HG02885 (cell line): ENCODE data around the gene ENOX1.
"Not testable (repeated sequence)": the region's sequence is repeated elsewhere in the genome, so short reads cannot be mapped to it uniquely, and the experiment has no call there.

ENCODE experiments used
- ATAC-seq: cut with Tn5 transposase; IDR thresholded peaks from one replicate; pipeline ENCODE4 v1.9.1; 2021; ENCODE audit warnings: mild to moderate bottlenecking; ENCODE audit not compliant: unreplicated experiment, poor library complexity

Gene ENOX1

DNA sequence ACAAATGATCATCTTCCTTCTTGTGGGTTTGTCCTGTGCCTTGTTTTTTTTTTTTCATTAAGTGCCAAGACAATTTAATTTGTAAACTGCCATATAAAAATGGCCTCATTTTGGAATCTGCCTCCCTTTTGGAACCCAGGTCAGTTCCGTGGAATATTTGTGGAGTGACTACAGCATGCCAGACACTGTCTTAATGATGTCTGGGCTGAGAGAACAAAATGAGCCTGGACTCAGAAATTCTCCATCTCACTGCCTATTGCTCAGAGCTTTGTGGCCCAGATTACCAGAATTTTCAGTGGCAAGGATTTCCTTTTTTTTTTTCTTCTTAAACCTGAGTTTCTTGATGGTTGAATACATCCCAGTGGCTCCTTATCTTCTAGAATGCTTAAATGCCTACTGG lies 340.6 kb downstream of the ENOX1 start:
- no peak for ATAC-seq

DNA sequence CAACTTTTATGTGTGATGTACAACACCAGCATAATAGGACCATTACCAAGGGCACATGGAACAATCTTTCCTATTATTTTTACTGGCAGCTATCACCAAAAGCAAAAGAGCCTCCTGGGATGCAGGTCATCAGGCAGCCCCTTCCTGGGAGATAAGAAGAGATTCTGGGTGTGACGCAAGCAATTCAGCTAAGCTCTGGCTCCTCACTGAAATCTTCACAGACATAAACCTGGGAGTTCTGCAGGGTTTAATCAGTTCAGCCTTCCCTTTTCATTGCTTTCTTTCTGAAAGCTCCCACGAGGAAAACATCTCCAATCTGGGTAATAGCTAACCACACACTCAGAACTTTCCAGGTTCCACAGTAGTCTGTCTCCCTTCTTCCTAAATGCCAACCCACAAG lies 341.1 kb downstream of the ENOX1 start:
- ATAC-seq = no peak

DNA sequence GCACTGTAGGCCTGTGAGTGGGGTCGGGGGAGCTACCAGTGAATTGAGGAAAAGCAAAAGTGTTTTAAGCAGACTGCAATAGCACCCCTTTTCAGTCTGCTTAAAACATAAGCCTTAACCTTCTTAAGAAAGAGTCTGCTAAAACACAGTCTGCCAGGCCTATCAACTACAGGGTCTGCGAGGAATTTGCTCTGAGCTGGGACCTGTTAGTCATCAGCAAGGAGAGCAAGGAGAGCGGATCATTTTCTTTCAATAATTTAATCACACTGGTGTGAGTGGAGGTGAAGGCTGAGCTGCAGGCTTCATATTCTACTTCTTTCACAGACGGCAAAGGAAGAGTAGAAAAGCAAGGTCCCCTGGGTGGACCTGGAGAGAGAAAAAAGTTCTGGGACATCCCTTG lies 342.7 kb downstream of the ENOX1 start:
- ATAC-seq = no peak

DNA sequence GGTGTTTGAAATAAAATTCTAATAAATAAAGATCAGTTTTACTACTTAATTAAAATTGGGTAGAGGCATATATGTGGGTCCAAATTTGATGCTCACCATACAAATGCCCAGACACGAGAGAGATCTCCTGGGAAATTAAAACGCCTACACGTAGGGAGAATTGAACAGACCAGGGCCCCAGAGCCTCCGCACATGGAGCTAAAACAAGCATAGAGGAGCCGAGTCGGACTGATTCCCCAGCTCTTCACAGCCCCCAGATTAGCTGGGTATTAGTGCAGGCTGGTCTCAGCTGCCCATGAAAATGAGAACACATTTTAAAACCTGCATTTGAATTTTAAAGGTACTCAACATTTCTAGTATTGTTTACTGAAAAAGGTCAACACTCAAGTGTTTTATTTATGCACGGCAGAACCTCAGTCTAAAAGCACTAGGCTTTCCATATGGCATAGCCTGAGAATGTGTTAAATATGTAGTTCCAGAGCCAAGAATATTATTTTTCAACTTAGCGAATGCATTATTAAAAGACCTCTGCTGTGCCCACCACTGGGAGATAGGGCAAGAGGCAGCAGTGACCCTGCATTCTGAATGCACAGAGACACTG lies 344.8 kb downstream of the ENOX1 start:
- no peak for ATAC-seq

DNA sequence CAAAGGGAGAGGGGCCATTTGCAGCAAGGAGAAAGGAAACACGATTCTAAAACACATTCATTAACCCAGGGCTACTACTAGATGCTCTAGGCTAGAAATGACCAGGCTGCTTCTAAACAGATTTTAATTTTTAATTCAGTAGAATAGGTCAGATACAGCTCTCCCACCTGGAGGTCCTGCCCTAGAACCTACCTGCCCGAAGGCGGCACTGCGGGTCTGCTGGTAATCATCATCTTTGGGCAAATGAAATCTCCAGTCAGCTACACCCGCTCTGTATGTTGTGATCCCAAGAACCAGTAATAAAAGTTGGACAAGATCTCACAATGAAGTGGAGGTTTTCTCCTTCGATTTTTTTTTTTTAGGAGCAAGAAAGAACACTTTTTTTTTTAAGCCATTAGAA lies 345.3 kb downstream of the ENOX1 start:
- no peak for ATAC-seq

DNA sequence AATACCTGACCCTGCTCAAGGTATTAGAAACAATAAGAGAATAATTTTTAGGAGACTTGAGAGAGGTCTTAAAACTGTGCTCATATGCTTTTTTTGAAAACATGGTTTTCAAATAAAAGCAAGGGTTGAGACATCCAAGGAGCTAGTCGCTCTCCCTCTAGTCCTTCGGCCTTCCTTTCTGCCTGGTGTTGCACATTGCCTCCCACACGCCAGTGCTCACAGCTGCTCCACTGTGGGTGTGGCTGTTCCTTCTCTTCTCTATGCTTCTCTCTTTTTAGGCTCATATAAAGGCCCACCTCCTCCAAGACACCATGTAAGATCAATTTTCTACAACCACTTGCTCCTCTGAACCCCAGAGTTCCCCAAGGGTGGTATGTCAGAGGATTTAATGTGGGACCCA lies 352.6 kb downstream of the ENOX1 start:
- no peak for ATAC-seq

DNA sequence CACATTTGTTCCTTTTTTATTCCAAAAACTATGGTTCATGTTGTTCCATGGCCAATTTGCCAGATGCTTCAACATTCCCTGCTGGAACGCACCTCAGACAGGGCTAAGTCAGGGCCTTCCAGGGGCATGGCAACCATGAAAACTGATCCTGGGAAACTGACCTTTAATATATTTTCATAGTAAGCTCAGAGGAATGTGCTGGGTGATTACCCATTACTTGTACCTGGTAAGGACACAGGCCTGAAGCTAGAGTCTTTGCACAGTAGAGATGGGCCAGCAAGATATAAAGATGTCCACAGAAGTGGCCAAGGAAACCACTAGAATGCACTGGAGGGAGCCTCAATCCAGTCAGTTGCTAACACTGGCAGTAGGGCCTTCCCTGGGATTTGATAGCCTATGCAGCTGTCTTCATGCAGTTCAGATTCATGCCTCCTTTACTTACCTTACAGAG lies 353.1 kb downstream of the ENOX1 start:
- no peak for ATAC-seq

DNA sequence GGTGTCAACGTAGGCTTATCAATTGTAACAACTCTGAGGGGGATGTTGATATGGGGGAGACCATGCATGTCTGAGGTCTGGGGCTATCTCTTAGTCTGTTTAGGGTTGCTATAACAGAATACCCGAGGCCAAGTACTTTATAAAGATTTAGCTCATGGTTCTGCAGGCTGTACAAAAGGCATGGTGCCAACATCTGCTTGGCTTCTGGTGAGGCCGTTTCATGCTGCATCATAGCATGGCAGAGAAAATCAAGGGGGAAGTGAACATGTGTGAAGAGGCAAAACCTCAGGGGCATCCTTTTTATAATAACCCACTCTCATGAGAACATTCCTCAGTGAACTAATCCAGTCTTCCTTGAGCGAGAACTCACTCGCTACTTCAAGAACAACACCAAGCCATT lies 353.8 kb downstream of the ENOX1 start:
- no peak for ATAC-seq

DNA sequence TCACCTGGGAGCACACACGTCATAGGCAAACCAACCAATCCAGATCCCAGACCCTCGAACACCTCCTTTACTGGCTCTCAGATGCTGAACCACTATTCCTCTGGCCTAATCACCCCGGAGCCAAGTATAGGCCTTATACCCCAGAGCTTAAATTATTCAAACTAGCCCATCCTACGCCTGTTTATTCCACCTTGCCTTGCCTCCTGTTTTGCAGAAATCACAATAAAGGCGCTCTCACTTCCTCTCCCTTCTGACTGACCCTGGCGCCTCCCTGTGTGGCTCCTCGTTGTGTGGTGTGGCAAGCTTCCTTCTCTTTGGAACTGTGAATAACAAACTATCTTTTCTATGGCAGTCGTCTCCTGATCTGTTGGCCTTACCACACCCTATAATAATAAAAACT lies 354.9 kb downstream of the ENOX1 start:
- no peak for ATAC-seq

DNA sequence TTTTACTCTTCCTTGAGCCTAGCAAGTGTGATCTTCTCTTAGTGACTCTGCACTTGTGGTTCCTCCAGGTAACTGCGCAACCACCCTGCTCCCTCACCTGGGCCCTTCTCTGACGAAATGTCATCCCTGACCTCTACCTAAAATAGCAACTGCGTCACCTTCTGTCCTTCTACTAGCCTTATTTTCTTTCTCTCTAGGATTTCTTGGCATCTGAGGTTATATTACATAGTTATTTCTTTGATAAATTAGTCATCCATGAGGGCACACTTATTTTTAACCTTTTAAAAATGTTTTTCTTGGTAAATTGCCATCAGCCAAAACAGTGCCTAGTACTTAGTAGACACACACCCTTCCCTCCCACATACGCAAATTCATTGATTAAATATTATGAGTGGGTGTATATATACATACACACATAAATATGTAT lies 355.5 kb downstream of the ENOX1 start:
- no peak for ATAC-seq

DNA sequence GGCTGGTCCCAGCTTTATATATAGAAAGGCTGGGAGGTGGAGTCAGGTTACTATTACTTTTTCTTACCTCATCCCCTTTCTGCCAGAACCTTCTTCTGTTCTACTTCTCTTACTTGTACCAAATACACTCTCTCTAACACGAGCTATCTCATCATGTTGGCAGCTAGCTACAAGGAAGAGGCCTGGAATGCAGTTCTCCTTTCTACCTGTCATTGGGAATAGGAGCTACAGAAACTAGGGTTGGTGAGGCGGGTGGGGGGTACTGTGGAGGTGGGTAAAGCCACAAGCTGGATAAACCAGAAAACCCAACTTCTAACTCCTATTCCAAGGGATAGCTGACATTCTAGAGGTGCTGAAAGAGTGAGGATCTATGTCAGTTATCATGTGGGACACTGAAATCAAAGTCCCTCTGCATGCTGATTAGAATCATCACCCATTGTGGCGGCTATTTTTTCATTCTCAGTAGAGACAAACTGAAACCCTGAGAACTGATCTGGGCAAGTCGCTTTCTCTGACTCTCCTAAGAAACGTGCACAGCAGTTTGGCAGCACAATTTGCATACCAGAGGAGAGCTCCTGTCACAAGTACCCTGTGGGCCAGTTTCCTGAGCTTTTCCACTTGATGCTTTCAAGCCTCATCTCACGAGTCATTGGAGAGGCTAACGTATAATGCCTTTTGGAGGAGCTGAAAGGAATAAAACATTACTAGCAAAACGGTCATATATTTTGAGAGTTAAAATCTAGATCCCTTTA lies 358.1 kb downstream of the ENOX1 start:
- ATAC-seq = no peak

DNA sequence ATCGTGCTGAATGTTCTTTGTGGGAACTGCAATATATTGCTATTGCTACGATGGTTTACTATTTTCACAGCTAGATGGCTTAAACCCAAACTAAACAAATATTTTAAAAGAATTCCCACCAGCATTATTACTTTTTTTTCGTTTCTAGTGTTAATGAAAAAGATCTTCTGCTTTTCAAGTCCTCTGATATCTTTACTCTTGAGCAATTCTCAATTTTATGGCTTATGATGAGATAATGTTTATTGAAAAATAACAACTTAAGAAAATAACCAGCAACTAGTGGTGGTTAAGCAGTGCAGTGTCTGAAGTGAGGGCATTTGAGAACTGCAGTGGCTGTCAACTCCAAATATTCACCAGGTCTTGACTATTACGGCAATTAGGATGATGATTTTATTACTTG lies 360.4 kb downstream of the ENOX1 start:
- no peak for ATAC-seq

DNA sequence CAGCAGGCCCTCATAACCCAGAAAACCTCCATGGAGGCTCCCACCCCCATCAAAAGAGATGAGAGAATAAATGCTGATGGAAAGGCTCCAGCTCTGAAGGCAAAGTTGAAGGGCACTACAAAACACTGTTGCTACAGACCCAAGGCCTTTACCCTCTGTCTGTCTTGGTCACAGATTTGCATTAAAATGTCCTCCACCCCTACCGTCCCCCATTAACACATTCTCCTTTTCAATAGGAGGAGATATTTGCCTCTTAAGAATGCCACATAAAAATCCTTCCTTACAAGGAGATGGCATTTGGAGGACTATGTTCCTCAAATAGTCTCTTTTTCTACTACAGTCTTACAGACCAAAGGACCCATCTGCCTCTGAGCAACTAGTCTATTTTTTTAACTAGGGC lies 361.5 kb downstream of the ENOX1 start:
- ATAC-seq = no peak

DNA sequence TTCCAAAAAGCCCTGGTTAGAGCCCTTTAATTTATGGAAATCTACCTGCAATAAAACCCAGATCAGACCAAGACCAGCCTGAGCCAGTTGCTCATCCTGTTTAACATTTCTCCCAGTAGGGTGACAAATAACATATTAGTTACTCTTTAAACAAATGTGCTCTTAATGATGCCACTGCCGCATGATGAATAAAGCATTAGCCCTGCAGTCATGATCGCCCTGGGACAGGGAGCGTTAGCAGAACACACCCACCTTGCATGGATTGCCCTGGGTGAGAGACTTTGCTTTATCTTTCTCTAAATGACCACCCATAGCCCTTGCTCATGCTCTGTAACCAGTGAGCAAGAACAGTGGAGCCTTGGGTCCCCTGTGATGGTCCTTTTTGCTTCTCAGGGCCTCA lies 362.4 kb downstream of the ENOX1 start:
- ATAC-seq = no peak

DNA sequence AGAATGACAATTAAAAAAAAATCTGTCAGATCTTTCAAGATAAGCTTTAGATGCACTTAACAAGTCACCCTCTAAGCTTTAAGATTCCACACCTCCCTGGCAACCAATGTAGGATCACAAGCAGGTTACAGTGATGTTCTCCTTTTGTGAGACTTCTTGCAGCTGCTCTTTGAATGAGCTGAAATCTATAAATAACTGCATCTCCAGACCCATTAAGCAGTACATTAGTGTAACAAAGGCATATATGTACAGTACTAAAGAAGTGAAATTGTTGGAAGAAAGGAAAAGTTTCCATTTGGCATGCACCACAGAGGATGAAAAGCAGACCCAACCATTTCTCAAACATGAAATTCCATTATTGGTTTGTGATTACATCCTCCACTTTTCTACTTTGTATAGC lies 364.7 kb downstream of the ENOX1 start:
- no peak for ATAC-seq

DNA sequence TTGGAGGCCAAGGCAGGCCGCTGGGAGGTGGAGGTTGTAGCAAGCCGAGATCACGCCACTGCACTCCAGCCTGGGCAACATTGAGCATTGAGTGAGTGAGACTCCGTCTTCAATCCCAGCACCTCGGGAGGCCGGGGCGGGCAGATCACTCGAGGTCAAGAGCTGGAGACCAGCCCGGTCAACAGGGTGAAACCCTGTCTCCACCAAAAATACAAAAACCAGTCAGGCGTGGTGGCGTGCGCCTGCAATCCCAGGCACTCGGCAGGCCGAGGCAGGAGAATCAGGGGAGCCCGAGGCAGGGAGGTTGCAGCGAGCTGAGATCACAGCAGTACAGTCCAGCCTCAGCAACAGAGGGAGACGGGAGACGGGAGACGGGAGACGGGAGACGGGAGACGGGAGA lies 369.9 kb downstream of the ENOX1 start:
- ATAC-seq = not testable (repeated sequence)

DNA sequence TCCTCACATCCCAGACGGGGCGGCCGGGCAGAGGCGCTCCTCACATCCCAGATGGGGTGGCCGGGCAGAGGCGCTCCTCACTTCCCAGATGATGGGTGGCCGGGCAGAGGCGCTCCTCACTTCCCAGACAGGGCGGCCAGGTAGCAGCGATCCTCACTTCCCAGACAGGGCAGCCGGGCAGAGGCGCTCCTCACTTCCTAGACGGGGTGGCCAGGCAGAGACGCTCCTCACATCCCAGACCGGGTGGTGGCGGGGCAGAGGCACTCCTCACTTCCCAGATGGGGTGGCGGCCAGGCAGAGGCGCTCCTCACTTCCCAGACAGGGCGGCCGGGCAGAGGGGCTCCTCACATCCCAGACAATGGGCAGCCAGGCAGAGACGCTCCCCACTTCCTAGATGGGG lies 370.4 kb downstream of the ENOX1 start:
- ATAC-seq = not testable (repeated sequence)

DNA sequence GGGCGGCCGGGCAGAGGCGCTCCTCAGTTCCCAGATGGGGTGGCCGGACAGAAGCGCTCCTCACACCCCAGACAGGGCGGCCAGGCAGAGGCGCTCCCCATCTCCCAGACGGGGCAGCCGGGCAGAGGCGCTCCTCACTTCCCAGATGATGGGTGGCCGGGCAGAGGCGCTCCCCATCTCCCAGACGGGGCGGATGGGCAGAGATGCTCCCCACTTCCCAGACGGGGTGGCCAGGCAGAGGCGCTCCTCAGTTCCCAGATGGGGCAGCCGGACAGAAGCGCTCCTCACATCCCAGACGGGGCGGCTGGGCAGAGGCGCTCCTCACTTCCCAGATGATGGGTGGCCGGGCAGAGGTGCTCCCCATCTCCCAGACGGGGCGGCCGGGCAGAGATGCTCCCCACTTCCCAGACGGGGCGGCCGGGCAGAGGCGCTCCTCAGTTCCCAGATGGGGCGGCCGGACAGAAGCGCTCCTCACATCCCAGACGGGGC lies 370.8 kb downstream of the ENOX1 start:
- ATAC-seq = not testable (repeated sequence)

DNA sequence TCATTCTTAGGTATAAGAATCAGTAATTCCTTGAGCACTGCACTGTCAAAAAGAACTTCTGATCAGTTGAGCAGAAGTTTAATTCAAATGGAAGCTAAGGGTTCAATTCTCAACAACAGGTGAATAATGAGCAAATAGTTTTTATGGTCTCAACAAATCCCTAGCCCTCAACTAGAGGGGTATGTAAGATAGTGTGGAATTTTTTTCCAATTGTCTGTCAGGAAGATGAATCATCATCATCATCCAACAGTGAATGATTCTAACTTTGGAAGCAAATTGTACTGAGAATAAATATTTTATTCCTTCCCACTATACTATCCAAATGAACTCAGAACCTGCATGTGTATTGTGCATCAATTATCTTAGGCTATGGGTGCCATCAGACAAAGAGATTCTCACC lies 372.7 kb downstream of the ENOX1 start:
- no peak for ATAC-seq

DNA sequence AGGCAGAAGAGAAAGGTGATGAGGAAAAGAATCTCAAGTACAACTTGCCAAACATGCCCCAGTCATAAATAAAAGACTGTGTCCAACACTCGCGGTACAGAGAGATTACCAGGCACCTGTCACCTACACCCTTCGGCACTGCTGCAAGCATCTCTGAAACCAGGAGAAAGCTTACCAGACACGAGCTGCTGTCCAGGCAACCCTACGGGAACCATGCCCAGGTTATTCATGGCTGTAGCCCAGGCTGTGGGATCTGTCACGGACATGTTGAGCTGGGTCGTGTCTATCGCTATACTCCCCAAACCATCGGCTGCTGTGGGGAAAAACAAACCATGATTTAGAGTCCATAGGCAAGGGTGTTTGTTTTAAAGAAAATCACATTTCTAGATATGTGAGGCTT lies 375.0 kb downstream of the ENOX1 start:
- no peak for ATAC-seq

DNA sequence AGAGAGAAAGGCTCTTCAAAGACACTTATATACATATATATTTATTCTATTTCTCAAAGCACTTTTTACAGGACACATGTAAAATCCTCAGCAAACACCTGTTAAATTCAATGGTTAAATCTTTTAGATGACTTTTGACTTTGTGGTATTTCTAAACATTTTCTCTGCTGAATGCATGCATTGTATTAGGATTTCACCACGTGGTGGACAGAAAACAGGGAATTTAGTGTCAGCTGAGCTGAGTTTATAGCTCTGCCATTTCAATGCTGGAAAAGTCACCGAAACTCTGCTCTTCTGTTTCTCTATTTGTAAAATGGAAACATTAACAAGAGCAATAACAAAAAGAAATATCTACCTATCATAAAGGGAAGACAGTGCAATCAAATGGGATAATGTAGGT lies 375.6 kb downstream of the ENOX1 start:
- no peak for ATAC-seq

DNA sequence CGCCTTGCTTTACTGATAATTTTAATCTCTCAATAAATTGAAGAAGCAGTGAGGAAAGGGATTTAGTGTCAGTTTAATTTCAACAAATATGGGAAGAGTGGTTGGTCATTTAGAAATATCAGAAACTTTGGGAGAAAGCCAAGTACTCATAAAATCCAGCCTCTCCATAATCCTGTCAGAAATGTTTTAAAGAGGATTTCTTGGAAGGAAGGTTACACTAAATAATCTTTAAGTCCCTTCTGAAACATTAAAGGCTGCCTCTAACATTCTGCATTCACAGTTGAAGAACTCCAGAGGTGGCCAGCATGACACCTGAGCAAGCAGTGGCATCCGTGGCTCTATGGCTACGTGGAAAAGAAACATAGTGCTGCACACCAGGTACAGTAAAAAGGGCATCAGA lies 378.5 kb downstream of the ENOX1 start:
- ATAC-seq = no peak
